Cerebellar cortex (tissue), 1 donor: ENCODE results near the gene CDH11.
A peak's percentile ranks its signal among the peaks of the same experiment; 100 is the strongest.

Experiments used
- DNase-seq: peaks from one replicate; pipeline ENCODE4 v3.0.0-alpha.2; 2015; ENCODE audit warnings: low spot score

Gene CDH11, protein sequence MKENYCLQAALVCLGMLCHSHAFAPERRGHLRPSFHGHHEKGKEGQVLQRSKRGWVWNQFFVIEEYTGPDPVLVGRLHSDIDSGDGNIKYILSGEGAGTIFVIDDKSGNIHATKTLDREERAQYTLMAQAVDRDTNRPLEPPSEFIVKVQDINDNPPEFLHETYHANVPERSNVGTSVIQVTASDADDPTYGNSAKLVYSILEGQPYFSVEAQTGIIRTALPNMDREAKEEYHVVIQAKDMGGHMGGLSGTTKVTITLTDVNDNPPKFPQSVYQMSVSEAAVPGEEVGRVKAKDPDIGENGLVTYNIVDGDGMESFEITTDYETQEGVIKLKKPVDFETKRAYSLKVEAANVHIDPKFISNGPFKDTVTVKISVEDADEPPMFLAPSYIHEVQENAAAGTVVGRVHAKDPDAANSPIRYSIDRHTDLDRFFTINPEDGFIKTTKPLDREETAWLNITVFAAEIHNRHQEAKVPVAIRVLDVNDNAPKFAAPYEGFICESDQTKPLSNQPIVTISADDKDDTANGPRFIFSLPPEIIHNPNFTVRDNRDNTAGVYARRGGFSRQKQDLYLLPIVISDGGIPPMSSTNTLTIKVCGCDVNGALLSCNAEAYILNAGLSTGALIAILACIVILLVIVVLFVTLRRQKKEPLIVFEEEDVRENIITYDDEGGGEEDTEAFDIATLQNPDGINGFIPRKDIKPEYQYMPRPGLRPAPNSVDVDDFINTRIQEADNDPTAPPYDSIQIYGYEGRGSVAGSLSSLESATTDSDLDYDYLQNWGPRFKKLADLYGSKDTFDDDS

DNA sequence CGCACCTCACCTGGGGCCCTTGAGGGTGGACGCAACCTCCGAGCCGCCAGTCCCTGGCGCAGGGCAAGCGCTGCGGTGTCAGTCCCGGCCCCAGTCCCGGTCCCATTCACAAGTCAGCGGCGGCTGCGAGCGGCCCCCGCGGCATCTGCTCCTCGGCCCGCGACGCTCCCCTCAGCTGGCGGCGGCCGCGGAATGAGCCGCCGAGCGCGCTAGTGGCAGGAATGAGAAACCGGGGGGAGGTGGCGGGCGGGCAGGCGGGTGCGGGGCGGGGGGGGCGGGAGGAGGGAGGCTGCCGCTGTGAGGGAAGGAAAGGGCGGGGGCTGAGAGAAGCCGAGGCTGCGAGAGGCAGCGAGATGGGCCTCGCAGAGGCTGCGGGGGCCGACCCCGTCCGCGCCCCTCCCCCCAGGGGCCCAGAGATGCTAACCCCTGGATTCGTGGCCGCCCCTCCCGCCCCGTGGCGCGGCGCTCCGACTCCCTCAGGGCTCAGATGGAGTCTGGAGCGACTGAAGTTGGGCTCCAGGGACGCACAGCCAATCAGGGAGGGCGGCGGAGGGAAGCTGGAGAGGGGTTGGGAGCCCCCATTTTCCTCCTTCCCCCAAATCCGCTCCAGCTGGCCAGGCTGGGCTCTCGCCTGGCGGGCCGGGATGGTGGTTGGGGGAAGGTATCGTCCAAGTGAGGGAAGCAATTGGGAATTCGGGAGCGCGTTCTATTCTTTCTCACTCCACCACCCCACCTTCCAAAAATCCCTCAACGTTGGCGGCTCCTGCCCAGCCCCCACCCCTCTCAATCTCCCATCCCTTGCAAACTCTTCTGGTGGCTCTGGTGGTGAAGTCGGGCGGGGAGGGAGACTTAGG, at the start of gene CDH11:
Gene CDH11, minus strand, starts transcription at position 194 of the 854 bp plus-strand sequence. CDS start 117,194 bp downstream, outside the sequence.
- peak; percentile 20 for DNase-seq

DNA sequence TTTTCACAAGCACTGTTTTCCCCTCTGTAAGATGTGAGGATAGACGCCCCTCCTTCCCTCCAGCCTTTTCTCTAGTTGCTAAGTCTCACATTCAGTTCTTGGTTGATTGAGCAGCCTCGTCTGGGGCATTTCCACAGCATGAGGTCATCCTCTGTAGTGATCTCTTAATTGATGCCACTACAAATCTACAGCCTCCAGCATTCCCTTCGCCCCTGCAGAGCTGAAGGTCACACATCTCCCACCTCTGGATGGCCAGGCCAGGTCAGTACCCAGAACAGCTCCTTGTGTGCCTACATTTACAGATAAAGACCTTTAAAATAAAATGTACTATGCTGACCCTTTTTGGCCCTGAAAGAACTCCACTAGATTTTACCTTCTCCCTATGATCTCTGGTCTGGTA, 32.5 kb upstream of the CDH11 start:
- no peak for DNase-seq

DNA sequence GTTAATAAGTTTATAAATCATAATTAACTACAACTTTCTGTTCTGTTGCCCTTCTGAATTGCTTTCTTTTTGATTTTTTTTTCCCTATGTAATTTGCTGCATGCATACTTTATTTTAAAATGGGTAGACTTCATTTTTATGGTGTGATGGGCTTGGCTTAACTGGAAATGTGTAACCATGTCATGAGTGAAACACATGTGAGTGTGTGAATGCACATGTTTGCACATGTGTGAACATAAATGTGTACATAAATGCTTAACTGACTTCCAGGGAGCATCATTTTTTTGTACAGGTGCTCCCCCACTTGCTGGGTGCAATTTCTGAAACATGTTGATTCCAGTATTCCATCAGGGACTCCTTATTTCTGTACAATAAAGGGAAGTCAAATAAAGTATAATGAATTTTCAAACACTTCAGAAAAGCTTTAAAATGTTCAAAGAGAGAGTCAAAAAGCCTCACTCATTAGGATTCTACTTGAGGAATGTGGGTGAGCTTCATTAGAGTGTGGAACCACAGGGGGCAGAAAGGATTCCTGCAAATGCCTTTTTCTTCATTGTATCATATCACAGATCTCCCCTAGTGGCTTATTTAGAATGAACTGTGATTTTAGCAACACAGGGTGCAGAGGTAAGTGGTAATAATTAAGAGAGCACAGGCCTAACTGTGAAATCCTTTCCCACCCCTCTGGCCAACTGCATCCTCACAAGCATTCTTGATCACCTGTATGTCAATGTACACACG, 31.7 kb upstream of the CDH11 start:
- no peak for DNase-seq

GRCh38 chr16:65148804-65149203, 26.9 kb upstream of the CDH11 start:
- DNase-seq: no peak

DNA sequence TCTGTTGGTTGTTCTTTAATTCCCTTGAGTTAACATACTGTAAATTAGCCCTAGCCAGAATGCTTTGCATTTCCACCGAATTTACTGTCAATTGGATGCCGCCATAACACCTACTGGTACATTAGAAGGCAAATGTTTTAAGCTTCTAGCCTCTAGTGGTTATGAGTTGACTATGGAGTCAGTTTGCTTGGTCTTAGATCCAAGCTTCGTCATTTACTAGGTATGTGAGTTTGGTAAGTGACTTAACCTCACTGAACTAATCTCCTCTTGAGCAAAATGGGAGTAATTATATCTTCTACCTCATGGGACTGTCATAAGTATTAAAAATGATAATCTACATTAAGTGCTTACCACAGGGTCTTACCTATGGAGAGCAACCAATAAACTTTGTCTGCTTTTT, 20.4 kb upstream of the CDH11 start:
- no peak for DNase-seq

DNA sequence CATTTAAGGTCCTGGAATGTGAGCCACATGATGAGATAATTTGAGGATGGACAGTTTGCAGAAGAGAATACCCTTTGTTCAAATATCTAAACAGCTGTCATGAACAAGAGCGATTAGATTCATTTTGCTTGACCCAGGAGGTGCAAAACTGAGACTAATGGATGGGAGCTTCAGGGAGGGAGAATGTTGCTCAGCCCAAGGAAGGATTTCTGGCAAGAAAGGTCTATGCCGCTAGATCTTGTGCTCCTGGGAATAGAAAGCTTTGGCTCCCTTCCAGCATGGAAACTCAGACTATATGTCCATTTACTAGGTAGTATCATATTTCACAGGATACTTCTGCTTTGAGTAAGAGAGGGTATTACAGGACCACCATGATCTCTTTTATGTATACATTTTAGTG, 14.8 kb upstream of the CDH11 start:
- DNase-seq: no peak

DNA sequence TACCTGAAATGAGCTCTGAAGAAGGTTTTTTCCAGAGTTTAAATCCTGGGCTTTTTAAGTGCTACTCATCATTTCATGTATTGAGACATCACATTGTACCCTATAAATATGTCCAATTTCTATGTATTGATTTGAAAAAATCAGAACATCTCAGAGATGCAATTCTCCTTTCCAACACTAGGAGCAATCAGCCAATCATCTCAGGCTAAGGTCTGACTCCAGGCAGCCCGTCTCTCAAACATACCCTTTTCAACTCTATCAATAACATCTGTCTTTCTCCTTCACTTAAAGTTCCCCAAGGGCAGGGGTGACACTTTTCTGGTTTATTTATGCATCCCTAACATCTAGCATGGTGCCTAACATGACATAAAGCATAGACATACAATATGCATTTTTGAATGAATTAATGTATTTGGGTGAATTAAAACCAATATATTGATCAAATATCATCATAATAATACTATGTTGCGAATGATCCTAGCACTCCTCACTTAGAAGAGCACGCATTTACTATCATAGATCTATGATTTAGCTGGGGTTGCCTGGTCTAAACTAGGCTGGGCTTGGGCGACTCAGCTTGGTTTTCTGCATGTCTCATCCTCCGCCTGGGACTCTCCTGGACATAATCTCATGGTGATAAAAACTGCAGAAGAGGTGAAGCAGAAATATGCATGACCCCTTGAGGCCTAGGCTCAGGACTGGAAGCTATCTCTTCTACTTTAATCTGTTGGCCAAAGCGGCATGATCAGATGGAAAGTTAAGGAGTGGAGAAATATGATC, 5.2 kb upstream of the CDH11 start:
- no peak for DNase-seq

DNA sequence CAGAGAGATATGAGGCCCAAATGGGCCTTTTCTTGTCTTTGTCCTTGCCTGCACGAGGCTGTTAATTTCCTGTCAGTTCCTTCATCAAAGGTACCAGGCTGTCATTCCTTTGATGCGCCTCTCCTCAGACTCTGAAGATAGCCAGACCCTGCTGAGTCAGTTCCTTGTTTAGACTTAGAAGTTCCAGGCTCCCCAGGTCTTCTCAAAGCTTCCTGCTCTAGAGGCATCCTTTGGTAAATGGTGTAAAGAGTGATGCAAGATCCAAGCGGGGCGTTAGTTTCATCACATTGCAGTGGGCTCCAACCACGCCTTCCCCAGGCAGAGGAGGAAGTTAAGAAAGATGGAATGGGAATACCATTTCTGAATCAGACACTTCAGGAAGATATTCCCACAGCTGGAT, 4.0 kb upstream of the CDH11 start:
- no peak for DNase-seq

DNA sequence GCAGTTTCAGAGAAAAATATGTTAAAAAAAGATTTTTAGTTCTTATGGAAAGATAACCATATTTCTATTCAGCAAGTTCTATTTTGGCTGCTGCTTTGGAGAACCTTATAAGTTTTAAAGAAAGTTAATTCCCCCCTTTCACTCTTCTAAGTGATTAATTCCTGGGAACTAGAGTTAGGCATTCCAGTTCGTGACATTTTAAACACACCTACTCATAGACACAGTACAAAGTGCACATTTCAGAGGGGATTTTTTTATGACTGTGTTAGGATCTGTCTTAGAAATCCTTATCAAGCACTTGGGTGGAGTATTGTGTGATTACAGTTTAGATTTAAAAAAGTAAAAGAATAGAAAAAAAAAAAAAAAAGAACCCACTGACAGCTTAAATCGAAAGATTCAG, 3.5 kb upstream of the CDH11 start:
- no peak for DNase-seq

GRCh38 chr16:65124596-65124995, 2.7 kb upstream of the CDH11 start:
- DNase-seq: no peak

GRCh38 chr16:65124212-65124548, 2.3 kb upstream of the CDH11 start:
- no peak for DNase-seq

- no peak for DNase-seq
These were observed 1.7 kb upstream of the CDH11 start for GRCh38 chr16:65123396-65124211.

DNA sequence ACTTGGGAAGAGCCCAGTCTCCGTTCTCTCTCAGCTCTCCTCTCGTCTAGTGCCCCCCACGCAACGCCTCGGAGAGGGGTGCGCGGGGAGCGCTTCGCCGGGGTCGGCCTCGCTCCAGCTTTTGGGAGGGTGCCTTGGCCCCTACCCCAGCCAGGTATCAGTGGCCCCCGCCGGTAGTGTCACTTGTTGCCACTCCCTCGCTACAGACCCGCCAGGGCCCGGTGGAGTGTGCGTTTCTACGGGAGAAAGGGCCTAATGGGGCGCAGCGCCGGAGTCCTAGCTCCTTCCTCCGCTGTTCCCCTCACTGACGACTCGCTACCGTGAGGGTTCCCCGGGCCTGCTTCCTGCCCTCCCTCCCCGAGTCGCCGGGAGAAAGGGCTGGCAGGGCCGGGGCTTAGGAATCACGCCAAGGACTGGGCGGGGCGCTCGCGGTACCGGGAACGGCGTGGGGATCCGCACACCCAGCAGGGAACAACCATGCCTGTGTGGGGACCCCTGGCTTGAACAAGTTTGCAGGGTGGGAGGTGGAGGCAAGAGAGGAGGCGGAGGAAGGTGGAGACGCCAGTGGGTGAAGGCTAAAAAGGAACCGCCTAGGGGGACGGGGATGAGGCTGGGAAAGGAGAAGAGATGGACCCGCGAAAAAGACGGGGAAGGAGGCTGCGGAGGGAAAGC, 997 bp upstream of the CDH11 start:
- no peak for DNase-seq

GRCh38 chr16:65120831-65121721, 787 bp downstream of the CDH11 start:
- no peak for DNase-seq

DNA sequence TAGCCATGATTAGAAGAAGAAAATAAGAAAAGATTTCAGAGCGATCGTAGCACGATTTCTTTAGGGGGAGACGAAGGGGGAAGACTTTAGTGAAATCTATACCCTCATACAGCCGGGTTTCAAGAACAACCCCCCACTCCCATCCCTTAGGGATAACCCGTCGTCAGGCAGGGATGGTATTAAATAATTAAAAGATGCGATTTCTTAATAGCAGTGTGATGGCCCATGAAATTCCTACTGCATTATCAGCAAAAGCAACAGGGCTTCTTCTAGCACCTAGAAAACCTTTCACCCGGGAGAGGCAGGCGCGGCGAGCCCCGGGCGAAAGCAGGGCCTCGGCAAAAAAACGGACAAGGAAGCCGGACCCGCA, 1.4 kb downstream of the CDH11 start:
- no peak for DNase-seq

- peak; percentile 49 for DNase-seq
These were observed 1.9 kb downstream of the CDH11 start for GRCh38 chr16:65119901-65120401.

DNA sequence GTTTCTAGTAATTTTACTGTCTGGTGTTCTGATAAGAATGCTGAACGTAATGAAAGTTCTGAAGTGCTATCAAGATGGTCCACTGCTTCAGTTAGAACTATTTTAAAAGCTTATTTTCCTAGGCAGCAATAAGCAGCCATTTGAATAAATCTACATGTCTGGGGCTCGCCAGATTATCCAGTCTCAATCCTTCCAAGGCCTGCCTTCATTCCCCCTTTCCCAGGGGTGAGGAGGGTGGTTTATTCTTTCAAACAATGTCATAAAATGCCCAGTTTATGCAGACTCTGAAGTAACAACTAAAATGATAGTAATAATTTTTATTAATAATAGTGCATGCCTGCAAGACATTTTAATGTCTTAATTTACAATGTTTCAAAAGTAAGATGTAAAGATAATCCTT, 2.4 kb downstream of the CDH11 start:
- no peak for DNase-seq

DNA sequence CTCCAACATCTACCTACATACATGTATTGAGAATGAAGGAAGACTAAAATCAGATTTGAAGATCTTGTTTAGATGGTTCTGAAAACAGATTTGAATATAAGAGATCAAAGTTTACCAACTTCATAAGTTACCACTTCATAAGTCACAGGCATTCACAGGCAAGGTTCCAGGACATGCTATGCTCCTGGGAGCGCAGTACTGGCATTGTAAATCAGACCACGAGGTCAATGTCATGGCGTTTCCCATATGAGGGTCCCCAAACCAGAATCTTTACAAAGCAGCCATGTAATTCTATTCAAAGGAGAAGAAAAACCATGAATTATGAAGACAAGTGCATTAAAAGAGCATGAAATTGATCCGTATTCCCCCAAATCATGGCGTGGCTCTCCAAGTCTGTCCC, 3.0 kb downstream of the CDH11 start:
- peak; percentile 22 for DNase-seq
